SJCRH30 (cell line): Measurements from ENCODE around the gene ANTKMT. TPM values are rescaled to one million over a fixed set of nuclear protein-coding genes. Genes with fewer than 3 reads are reported as not detected.
A peak's percentile ranks its signal among the peaks of the same experiment; 100 is the strongest.

ENCODE experiments used
- DNase-seq, 2 experiments: peaks; one replicate each; pipeline ENCODE4 v3.0.0-alpha.2; 2015 to 2020
- H3K27ac ChIP-seq: fragments of 250-450 bp; sonication (Bioruptor Pico); 2 replicates; pipeline ENCODE4 v1.5.1; 2020; ENCODE audit warnings: mild to moderate bottlenecking, moderate library complexity
- H3K27me3 ChIP-seq: fragments of 250-450 bp; sonication (Bioruptor Pico); 2 replicates; pipeline ENCODE4 v1.5.1; 2020; ENCODE audit warnings: mild to moderate bottlenecking, moderate library complexity
- H3K36me3 ChIP-seq: fragments of 250-450 bp; sonication (Bioruptor Pico); 2 replicates; pipeline ENCODE4 v1.5.1; 2020; ENCODE audit warnings: mild to moderate bottlenecking, moderate library complexity
- H3K4me1 ChIP-seq: fragments of 250-450 bp; sonication (Bioruptor Pico); 2 replicates; pipeline ENCODE4 v1.5.1; 2020; ENCODE audit warnings: mild to moderate bottlenecking, moderate library complexity
- H3K4me3 ChIP-seq: fragments of 250-450 bp; sonication (Bioruptor Pico); 2 replicates; pipeline ENCODE4 v1.5.1; 2020; ENCODE audit warnings: mild to moderate bottlenecking, moderate library complexity
- H3K9me3 ChIP-seq: fragments of 250-450 bp; sonication (Bioruptor Pico); replicated peaks from 2 replicates; pipeline ENCODE4 v1.5.1; 2020; ENCODE audit warnings: mild to moderate bottlenecking, moderate library complexity
- total RNA-seq: library from RNA; depleted of rRNA; stranded (reverse); fragments of >200 nt; shearing (Covaris generic); gene quantifications from 2 replicates; pipeline ENCODE4 v1.2.3, GENCODE V29; 2014

Gene ANTKMT
- total RNA-seq, 1 experiment from 2014 or later = 11.7 TPM

DNA sequence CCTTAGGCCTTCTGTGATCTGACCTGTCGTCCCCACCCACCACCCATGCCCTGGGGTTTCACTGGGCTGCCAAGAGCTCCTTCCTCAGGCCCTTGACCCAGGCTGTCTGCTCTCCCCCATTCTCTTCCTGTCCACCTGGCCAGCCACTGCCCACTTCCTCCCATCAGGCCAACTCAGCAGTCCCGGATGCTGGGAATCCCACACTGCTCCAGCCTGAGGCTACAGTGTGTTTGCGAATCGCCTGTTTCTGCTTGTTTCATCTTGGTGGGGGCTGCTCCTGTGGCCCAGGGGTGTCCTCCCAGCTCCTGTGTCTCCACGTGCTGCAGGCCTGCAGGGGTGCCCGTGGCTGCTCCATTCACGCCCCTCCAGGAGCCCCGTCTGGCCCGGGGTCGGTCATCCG, 6.9 kb upstream of the ANTKMT start:
- H3K27ac ChIP-seq = 0 out of 2 replicates have a peak overlapping the region, but pooled peaks have one; percentile 11
- no peaks in the 10 kb centered on the region for H3K36me3 ChIP-seq
- no peaks in the 10 kb centered on the region for H3K9me3 ChIP-seq
- peak; percentile 51 to 64 for DNase-seq
- H3K27me3 ChIP-seq = no peaks in the 10 kb centered on the region
- peak overlapping the region; percentile 37 for H3K4me3 ChIP-seq
- H3K4me1 ChIP-seq = peaks cover 44% of the 10 kb centered on the region

DNA sequence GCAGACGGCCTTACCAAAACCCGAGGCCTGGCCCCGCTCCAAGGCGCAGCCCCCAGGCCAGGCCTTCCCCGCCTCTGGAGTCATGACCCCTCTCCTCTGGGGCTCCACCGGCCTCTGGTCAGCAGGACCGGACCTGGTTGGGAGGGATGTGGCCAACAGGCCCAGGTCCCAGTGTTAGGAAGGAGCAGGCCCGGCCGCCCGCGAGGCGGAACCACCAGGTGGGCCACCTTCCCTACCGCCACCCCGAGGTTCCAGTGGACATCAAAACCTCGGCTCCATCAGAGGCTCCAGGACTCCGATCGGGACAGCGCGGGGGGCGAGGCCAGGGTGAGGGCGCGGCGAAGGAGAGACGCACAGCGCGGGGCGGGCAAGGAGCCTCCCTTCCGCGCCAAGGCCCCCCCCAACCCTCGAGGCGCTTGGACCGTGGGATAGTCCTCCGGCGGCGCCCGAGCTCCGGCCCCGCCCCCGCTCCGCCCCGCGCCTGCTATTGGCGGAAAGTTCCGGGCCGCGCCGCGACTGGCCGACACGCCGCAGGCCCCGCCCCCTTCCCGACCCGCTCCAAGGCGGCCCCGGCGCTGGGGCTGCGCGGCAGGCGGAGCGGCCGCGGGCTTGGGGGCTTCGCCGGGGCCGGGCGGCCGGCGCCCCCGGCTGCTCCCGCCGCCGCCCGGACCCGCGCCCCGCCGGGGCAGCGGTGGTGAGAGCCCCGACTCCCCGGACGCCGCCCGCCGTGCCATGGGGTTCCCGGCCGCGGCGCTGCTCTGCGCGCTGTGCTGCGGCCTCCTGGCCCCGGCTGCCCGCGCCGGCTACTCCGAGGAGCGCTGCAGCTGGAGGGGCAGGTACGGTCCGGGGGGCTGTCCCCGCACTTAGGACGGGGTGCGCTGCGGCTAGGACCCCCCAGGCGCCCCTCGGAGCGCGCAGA, 6.1 kb upstream of the ANTKMT start, which contains the start of gene METRN:
TSS of gene METRN (plus strand) at position 561 of the 919 bp plus-strand sequence. CDS start at position 733, 172 bp downstream.
- H3K27me3 ChIP-seq = no peaks in the 10 kb centered on the region
- H3K36me3 ChIP-seq = no peaks in the 10 kb centered on the region
- H3K4me3 ChIP-seq = peak within 1 kb of the TSS; percentile 88
- peak within 1 kb of the TSS; percentile 11; the same call in 1 of the 2 replicates for H3K27ac ChIP-seq
- DNase-seq = peak; percentile 92
- peaks cover 48% of the 10 kb centered on the region for H3K4me1 ChIP-seq
- no peaks in the 10 kb centered on the region for H3K9me3 ChIP-seq

DNA sequence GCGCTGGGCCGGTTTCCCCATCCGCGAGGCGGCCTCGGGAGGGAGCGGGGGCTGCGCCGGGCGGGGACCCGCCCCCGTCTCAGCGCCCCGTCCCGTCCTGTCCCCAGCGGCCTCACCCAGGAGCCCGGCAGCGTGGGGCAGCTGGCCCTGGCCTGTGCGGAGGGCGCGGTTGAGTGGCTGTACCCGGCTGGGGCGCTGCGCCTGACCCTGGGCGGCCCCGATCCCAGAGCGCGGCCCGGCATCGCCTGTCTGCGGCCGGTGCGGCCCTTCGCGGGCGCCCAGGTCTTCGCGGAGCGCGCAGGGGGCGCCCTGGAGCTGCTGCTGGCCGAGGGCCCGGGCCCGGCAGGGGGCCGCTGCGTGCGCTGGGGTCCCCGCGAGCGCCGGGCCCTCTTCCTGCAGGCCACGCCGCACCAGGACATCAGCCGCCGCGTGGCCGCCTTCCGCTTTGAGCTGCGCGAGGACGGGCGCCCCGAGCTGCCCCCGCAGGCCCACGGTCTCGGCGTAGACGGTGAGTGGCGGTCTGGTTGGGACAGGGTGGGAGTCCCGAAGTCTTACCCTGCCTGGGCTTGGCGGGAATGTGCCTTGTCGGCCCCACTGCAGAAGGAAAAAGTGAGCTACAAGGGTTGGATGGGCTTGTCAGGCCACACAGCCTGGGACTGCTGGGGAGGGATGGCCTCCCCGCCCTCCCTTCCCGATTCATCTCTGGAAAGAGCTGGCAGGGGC, 5.3 kb upstream of the ANTKMT start:
- peak overlapping the region; percentile 88 for H3K4me3 ChIP-seq
- H3K4me1 ChIP-seq = peaks cover 44% of the 10 kb centered on the region
- H3K9me3 ChIP-seq = no peaks in the 10 kb centered on the region
- no peaks in the 10 kb centered on the region for H3K27me3 ChIP-seq
- peak; percentile 39 to 56 for DNase-seq
- no peak overlapping the region; the same call in 1 of the 2 replicates for H3K27ac ChIP-seq
- H3K36me3 ChIP-seq = no peaks in the 10 kb centered on the region

DNA sequence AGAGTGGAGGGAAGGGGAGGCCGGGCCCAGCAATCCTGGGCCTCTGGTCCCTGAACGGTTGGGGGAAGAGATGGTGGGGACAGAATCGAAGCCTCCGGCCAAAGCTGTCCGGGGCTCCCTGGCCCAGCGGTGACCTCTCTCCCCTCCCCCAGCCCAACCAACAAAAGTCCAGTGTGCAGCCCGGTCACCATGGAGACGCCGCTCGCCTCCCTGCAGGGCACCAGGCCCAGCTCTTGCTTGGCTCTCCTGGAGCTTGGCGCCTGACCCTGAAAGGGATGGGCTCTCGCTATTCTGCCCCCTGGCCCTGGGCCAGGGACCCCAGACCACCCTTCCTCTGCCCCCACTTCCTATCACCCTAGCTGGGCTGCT, 4.8 kb upstream of the ANTKMT start:
- DNase-seq = peak in 1 of 2 experiments; percentile 44
- Histone ChIP-seq H3K4me1 (peaks cover 38% of the 10 kb centered on the region), H3K27ac (no peak overlapping the region; the same call in 1 of the 2 replicates), H3K4me3 (peak overlapping the region; percentile 88), H3K27me3 (no peaks in the 10 kb centered on the region), H3K36me3 (no peaks in the 10 kb centered on the region), H3K9me3 (no peaks in the 10 kb centered on the region)

DNA sequence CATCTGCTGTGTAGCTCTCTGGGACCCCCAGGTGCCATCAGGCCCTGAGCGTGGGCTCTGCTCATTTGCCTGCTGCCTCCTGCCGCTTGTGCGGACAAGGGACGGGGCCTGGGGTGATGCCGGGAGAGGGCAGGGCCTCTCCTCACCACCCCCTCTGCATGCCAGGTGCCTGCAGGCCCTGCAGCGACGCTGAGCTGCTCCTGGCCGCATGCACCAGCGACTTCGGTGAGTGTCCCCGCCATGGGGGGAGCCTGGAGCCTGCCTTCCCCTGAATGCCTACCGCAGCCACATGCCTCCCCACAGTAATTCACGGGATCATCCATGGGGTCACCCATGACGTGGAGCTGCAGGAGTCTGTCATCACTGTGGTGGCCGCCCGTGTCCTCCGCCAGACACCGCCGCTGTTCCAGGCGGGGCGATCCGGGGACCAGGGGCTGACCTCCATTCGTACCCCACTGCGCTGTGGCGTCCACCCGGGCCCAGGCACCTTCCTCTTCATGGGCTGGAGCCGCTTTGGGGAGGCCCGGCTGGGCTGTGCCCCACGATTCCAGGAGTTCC, 4.1 kb upstream of the ANTKMT start:
- H3K36me3 ChIP-seq = no peaks in the 10 kb centered on the region
- H3K4me1 ChIP-seq = peaks cover 33% of the 10 kb centered on the region
- no peak for DNase-seq
- no peaks in the 10 kb centered on the region for H3K27me3 ChIP-seq
- no peak overlapping the region for H3K27ac ChIP-seq
- H3K4me3 ChIP-seq = no peak overlapping the region
- H3K9me3 ChIP-seq = no peaks in the 10 kb centered on the region

DNA sequence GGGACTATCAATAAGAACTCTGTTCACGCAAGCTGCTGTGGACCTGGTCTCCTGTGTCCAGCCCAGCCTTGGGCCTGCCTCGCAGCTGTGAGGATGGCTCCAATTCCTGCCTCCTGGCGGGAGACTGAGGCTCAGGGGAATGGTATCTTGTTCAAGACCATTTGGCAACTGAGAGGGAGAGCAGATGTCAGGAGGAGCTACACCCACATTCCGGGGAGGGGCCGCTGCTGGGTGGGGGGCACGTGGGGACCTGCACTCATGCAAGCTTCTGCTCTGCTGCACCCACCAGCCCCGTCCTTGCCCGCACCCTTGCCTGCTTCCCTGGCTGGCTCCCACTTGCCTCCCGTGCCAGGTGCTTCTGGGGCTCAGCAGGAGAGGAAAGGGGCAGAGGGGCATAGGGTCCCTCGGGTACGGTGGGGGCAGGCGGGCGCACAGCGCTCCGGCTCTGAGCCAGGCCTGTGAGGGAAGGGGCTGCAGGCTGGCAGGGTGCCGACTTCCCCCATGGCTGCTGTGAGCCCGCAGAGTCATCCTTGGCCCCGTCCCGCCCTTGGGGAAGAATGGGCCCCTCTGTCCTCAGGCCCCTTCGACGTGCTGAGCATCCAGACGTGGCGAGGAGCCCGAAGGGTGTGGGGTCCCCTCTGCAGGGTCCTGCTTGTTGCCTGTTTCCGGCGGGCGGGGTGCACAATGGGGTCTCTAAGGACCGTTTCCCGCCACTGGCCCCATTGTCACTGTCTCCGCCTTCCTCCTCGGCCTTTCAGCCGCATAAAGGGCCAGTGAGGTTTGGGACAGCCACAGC, 3.3 kb upstream of the ANTKMT start:
- no peaks in the 10 kb centered on the region for H3K27me3 ChIP-seq
- no peak for DNase-seq
- H3K4me1 ChIP-seq = peaks cover 28% of the 10 kb centered on the region
- no peak overlapping the region for H3K27ac ChIP-seq
- no peaks in the 10 kb centered on the region for H3K9me3 ChIP-seq
- H3K36me3 ChIP-seq = no peaks in the 10 kb centered on the region
- H3K4me3 ChIP-seq = no peak overlapping the region

DNA sequence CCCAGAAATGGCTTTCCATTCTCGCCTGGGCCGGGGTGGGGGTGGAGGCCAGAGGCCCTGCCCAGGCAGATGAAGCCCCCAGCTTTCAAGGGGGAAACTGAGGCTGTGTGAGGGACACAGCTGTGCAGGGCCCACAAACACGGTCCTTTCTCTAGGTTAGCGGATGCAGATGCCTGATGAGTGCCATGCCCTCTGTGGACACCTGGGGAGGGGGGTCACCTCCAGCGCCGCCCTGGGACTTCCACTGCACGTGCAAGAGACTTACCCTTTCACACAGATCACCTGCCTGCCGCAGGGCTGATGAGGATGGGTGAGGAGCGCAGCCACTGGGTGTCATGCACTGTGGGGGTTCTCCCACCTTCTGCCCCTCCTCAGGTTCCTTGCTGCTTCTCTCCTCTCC, 2.6 kb upstream of the ANTKMT start:
- DNase-seq = no peak
- no peaks in the 10 kb centered on the region for H3K36me3 ChIP-seq
- H3K4me1 ChIP-seq = peaks cover 28% of the 10 kb centered on the region
- no peak overlapping the region for H3K27ac ChIP-seq
- H3K9me3 ChIP-seq = no peaks in the 10 kb centered on the region
- H3K27me3 ChIP-seq = no peaks in the 10 kb centered on the region
- no peak overlapping the region for H3K4me3 ChIP-seq

DNA sequence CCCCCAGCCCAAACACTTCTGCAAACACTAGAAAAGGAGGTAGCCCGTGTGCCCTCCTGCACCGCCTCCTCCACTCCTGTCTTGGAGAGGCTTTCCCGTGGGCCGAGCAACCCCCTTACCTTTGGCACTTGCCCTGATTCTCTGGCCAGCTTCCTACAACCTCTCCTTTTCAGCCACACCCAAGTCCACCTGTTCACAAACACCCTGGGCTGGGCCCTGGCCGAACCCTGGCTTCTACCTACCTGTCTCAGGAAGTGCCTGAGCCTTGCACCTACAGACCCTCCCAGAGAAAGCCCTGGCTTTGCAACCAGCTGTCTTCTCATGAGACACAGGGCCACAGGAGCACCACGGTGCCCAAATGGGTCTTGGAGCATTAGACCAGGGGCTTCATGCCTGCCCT, 2.0 kb upstream of the ANTKMT start:
- no peak for DNase-seq
- H3K27me3 ChIP-seq = no peaks in the 10 kb centered on the region
- peaks cover 25% of the 10 kb centered on the region for H3K4me1 ChIP-seq
- no peaks in the 10 kb centered on the region for H3K9me3 ChIP-seq
- H3K4me3 ChIP-seq = no peak overlapping the region
- H3K27ac ChIP-seq = no peak overlapping the region
- H3K36me3 ChIP-seq = no peaks in the 10 kb centered on the region

DNA sequence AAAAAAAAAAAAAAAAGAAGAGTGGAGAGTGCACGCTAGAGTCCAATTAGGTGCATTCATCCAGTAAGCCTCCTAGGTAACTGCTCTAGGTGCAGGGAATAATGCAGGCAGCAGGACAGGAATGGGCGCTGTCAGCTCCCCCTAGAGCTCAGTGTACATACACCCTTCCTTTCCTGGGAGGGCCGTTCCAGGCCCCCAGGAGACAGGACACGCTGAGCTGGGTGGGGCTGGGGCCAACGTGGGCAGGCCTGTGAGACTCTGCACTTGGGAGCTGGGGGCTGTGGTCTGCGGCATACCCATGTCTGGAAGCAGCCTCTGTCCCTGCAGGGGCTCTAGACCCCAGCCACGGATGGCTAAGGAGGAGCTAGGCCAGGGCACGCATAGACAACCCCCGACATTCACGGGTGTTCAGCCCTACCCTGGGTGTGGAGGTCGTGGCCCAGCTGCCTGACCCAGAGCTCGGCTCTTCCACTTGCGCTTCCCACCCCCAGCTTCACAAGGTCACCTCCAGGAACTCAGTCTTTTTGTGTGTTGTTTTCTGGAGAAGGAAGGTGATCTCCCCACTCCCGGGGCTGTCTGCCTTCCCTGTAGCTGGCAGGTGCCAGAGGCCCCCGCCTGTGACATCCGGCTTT, 1.0 kb upstream of the ANTKMT start:
- Histone ChIP-seq H3K9me3 (no peaks in the 10 kb centered on the region), H3K27me3 (no peaks in the 10 kb centered on the region), H3K36me3 (no peaks in the 10 kb centered on the region), H3K27ac (peak overlapping the region; percentile 72), H3K4me3 (peak overlapping the region; percentile 69), H3K4me1 (peaks cover 21% of the 10 kb centered on the region)
- peak; percentile 42 to 63 for DNase-seq

DNA sequence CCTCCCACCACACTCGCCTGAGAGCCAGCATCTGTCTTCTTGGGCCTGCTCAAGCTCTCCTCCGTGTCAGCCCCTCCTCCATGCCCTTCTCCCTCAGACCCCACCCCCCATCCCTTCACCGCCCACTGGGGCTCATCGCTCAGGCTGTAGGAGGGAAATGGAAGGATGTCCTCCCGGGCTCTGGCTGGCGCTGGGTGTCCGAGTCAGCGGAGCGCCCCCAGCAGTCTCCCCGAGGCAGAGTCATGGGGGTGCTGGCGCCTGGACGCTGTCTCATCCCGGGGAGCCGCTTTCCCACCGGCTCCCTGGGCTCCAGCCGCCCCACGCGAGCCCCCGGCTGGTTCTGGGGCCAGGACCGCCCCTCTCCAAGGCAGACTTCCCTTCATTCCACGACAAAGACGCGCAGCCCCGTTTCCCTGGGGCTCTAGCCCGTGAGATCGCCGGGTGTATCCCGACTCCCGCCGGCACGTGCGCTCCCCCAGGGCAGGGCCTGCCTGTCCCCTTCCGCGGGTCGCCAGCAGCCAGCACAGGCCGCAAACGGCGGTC, 428 bp upstream of the ANTKMT start:
- H3K27ac ChIP-seq = peak overlapping the region; percentile 72
- peak overlapping the region; percentile 69 for H3K4me3 ChIP-seq
- H3K4me1 ChIP-seq = peaks cover 21% of the 10 kb centered on the region
- DNase-seq = peak; percentile 90 to 94
- no peaks in the 10 kb centered on the region for H3K36me3 ChIP-seq
- no peaks in the 10 kb centered on the region for H3K9me3 ChIP-seq
- H3K27me3 ChIP-seq = no peaks in the 10 kb centered on the region

DNA sequence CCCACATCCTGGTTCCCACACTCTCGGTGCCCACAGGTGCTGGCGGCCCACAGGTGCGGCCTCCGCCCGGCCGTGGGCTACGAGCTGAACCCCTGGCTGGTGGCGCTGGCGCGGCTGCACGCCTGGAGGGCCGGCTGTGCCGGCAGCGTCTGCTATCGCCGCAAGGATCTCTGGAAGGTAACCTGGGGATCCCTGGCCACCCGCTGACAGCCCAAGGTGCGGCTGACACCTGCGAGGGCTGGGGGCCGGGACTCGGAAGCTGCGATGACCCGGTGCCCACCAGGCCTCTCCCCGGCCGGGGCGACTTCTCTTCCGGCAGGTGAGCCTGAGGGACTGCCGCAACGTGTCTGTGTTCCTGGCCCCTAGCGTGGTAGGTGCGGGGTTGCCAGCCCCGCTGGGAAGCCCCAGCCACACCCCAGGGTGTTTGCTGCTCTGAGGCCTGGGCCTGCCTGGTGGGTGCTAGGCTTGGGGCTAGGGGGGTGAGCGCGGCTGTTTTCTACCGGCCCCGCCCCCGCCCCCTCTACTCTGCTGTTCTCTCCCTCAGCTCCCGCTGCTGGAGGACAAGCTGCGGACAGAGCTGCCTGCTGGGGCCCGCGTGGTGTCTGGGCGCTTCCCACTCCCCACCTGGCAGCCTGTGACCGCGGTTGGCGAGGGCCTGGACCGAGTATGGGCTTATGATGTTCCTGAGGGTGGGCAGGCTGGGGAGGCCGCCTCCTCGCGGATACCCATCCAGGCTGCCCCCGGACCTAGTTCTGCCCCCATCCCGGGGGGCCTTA, 1.0 kb downstream of the ANTKMT start:
- peak overlapping the region; percentile 69 for H3K4me3 ChIP-seq
- H3K9me3 ChIP-seq = no peaks in the 10 kb centered on the region
- no peaks in the 10 kb centered on the region for H3K27me3 ChIP-seq
- peaks cover 16% of the 10 kb centered on the region for H3K4me1 ChIP-seq
- no peak for DNase-seq
- H3K27ac ChIP-seq = no peak overlapping the region
- H3K36me3 ChIP-seq = no peaks in the 10 kb centered on the region

DNA sequence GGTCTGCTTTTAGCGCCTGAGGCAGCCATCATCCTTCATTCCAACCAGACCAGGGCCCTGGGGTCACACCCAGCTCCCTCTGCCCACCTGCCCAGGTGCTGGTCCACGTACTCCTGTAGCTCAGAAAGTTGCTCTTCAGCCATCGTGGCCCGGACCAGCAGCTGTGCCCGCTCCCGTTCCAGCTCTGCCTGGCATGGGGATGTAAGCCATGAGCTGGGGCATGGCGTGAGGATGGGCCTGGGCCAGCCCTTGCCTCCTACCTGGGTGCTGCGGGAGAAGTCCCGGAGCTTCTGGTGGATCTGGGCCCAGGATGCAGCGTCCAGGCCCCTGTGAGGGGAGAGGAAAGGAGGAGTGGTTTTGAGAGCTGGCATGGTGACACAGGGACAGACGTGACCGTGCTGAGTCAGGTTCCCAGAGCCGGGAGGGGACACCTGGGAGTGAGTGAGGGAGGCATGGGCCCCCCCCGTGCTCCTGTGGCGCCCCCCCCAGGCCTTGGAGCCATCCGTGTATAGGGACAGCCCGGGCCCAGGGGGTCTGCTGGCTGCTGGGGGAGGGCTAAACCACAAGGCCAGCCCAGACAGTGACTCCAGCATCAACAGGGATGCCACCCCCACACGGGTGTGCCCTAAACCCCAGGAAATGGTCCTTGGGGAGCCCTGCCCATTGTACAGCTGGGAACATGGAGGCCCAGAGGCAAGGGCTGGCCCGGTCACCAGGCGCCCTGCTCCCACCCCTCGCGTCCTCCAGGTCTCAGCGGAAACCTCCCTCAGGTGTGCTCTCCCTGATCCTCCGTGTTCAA, 2.1 kb downstream of the ANTKMT start:
- no peak for DNase-seq
- Histone ChIP-seq H3K36me3 (no peaks in the 10 kb centered on the region), H3K4me1 (peaks cover 18% of the 10 kb centered on the region), H3K27ac (no peak overlapping the region), H3K9me3 (no peaks in the 10 kb centered on the region), H3K4me3 (no peak overlapping the region), H3K27me3 (no peaks in the 10 kb centered on the region)
